ENCODE results near the gene OAS2.

GRCh38 chr12:112962561-112962960, 15.8 kb upstream of the OAS2 start:
- TF ChIP-seq, protein P1, sequence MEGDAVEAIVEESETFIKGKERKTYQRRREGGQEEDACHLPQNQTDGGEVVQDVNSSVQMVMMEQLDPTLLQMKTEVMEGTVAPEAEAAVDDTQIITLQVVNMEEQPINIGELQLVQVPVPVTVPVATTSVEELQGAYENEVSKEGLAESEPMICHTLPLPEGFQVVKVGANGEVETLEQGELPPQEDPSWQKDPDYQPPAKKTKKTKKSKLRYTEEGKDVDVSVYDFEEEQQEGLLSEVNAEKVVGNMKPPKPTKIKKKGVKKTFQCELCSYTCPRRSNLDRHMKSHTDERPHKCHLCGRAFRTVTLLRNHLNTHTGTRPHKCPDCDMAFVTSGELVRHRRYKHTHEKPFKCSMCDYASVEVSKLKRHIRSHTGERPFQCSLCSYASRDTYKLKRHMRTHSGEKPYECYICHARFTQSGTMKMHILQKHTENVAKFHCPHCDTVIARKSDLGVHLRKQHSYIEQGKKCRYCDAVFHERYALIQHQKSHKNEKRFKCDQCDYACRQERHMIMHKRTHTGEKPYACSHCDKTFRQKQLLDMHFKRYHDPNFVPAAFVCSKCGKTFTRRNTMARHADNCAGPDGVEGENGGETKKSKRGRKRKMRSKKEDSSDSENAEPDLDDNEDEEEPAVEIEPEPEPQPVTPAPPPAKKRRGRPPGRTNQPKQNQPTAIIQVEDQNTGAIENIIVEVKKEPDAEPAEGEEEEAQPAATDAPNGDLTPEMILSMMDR (IDR thresholded peaks at IDR 0.05) = no peak
- TF ChIP-seq POLR2A (IDR thresholded peaks at IDR 0.05) = no peak

All from body of pancreas (tissue), 4 donors.